H1 (cell line): ENCODE results near the gene TNXB. TPM values are rescaled to one million over a fixed set of nuclear protein-coding genes. Genes with fewer than 3 reads are reported as not detected.

Source experiments
- ATF2 ChIP-seq: IDR thresholded peaks from 2 replicates; pipeline ENCODE4 v1.6.1; 2012; ENCODE audit warnings: low read length, inconsistent platforms
- CHD7 ChIP-seq: fragments of 300-600 bp; sonication (generic); IDR thresholded peaks from 2 replicates; pipeline ENCODE4 v1.7.1; 2012; ENCODE audit warnings: low read length, moderate library complexity, mild to moderate bottlenecking, inconsistent platforms; ENCODE audit not compliant: insufficient replicate concordance
- E2F6 ChIP-seq: IDR thresholded peaks from 2 replicates; pipeline ENCODE4 v1.6.1; 2012; ENCODE audit warnings: inconsistent platforms
- HDAC6 ChIP-seq: IDR thresholded peaks from one replicate; pipeline ENCODE4 v1.7.1; 2012; ENCODE audit warnings: low read depth, mild to moderate bottlenecking, inconsistent platforms, low read length, moderate library complexity
- JUND ChIP-seq: IDR thresholded peaks from 2 replicates; pipeline ENCODE4 v1.6.1; 2011; ENCODE audit warnings: mild to moderate bottlenecking, improper control_type of control experiment, low read length
- KDM1A ChIP-seq: fragments of 200-600, 300-600 bp; sonication (generic); IDR thresholded peaks from 2 replicates; pipeline ENCODE4 v1.7.1; 2016; ENCODE audit warnings: mild to moderate bottlenecking, low read length, borderline replicate concordance
- TBP ChIP-seq: IDR thresholded peaks from 2 replicates; pipeline ENCODE4 v1.6.1; 2011; ENCODE audit warnings: low read depth, low read length, improper control_type of control experiment
- ZNF274 ChIP-seq: IDR thresholded peaks from 2 replicates; pipeline ENCODE4 v1.7.0; 2012; ENCODE audit warnings: low read length, borderline replicate concordance; ENCODE audit errors: extremely low read depth
- polyA plus RNA-seq, 7 experiments: library from polyadenylated mRNA; depleted of rRNA in 3 of 7; stranded (reverse) in 5 of 7; unstranded in 2 of 7; fragments of >200 nt in 5 of 7; fragments of 200-250 nt in 2 of 7; gene quantifications; 1 replicate in 5 of 7; 2 replicates in 1 of 7; 4 replicates in 1 of 7; pipeline versions ENCODE4 v1.2.1 to v1.2.3, GENCODE V29; 2011 to 2013; ENCODE audit warnings: missing spikeins in 2 of 7, mixed read lengths in 2 of 7
- total RNA-seq: library from RNA; stranded (reverse); fragmentation: NEBNext Ultra II Directional; extraction: Animal tissue kit (Norgen Biotek cat#: 25700); gene quantifications from 2 replicates; pipeline ENCODE4 v1.2.1, GENCODE V29; 2021

Gene TNXB
- total and polyA plus RNA-seq, 2 of the 8 experiments (the other 6 are each of a cell fraction or from before 2014, with no cell fraction given), result 3.1 to 4.8 TPM

GRCh38 chr6:32047539-32047854 lies 61.6 kb downstream of the TNXB start (continued):
- TF ChIP-seq CHD7, result no peak
- no peak for TF ChIP-seq KDM1A
- TF ChIP-seq E2F6, result no peak
- no peak for TF ChIP-seq HDAC6
- TF ChIP-seq ATF2, result no peak
- TF ChIP-seq ZNF274, result no peak
- TF ChIP-seq TBP, result no peak
- TF ChIP-seq JUND, result no peak
